ENCODE results near the gene SLITRK6. TPM values are rescaled to one million over a fixed set of nuclear protein-coding genes. Genes with fewer than 3 reads are reported as not detected.

SLITRK6 gene
- total RNA-seq, 6 experiments from 2014 or later, result 0.06 to 1.6 (median 0.31) TPM; not detected in 2

GRCh38 chr13:85812282-85812681 is 13.1 kb upstream of the SLITRK6 start:
- Histone ChIP-seq H3K27me3 (no peaks in the 10 kb centered on the region), H3K27ac (no peak overlapping the region), H3K36me3 (no peaks in the 10 kb centered on the region), H3K9me3 (no peaks in the 10 kb centered on the region), H3K4me1 (no peaks in the 10 kb centered on the region), H3K4me3 (no peak overlapping the region)
- intact Hi-C loops (cut with DNase I), result no loop called here
- 67% methylated on average over 1 of the region's 1 CpG for WGBS (ENCODE audit: insufficient coverage, low coverage, low lambda C conversion rate, missing lambda C conversion rate)
- TF ChIP-seq CTCF (IDR thresholded peaks at IDR 0.05) (no peak), POLR2A (IDR thresholded peaks at IDR 0.05) (no peak)
- DNase-seq (no peak), ATAC-seq (no peak)

GRCh38 chr13:85808811-85809210 is 9.6 kb upstream of the SLITRK6 start:
- WGBS (ENCODE audit: insufficient coverage, low coverage, low lambda C conversion rate, missing lambda C conversion rate), result 16% methylated on average over 1 of the region's 1 CpG
- no peak for ATAC-seq
- H3K4me3 ChIP-seq, result no peak overlapping the region

GRCh38 chr13:85806553-85807175 is 7.4 kb upstream of the SLITRK6 start:
- WGBS (ENCODE audit: insufficient coverage, low coverage, low lambda C conversion rate, missing lambda C conversion rate), result 5% methylated on average over 3 of the region's 3 CpGs
- TF ChIP-seq CTCF (IDR thresholded peaks at IDR 0.05) (peak; percentile 53 to 68 (median 60)), POLR2A (IDR thresholded peaks at IDR 0.05) (no peak)
- H3K27me3 ChIP-seq, result no peaks in the 10 kb centered on the region
- ATAC-seq, result peak; percentile 53 to 70 (median 68)
- H3K27ac ChIP-seq, result no peak overlapping the region
- DNase-seq, result no peak
- no peak overlapping the region for H3K4me3 ChIP-seq
- intact Hi-C loops (cut with DNase I), result loop anchor here in 1 of 2 donors (10.0 kb wide), 1 partner anchor 912 kb away; no protein-coding TSS in a partner anchor
- no peaks in the 10 kb centered on the region for H3K4me1 ChIP-seq
- no peaks in the 10 kb centered on the region for H3K36me3 ChIP-seq
- H3K9me3 ChIP-seq, result no peaks in the 10 kb centered on the region

More at GRCh38 chr13:85808811-85809210, 9.6 kb upstream of the SLITRK6 start:
- Histone ChIP-seq H3K4me1 (no peaks in the 10 kb centered on the region), H3K9me3 (no peaks in the 10 kb centered on the region), H3K27ac (no peak overlapping the region), H3K36me3 (no peaks in the 10 kb centered on the region), H3K27me3 (no peaks in the 10 kb centered on the region)
- intact Hi-C loops (cut with DNase I), result loop anchor here in 1 of 2 donors (10.0 kb wide), 1 partner anchor 914 kb away; no protein-coding TSS in a partner anchor
- TF ChIP-seq POLR2A (IDR thresholded peaks at IDR 0.05), result no peak
- TF ChIP-seq CTCF (IDR thresholded peaks at IDR 0.05), result no peak
- no peak for DNase-seq

- no peaks in the 10 kb centered on the region for H3K4me1 ChIP-seq
- no peaks in the 10 kb centered on the region for H3K36me3 ChIP-seq
- WGBS (ENCODE audit: insufficient coverage, low coverage, low lambda C conversion rate, missing lambda C conversion rate), result 33% methylated on average over 3 of the region's 3 CpGs
- no peak overlapping the region for H3K27ac ChIP-seq
- no peaks in the 10 kb centered on the region for H3K27me3 ChIP-seq
- H3K9me3 ChIP-seq, result no peaks in the 10 kb centered on the region
- TF ChIP-seq CTCF (IDR thresholded peaks at IDR 0.05), result no peak
- TF ChIP-seq POLR2A (IDR thresholded peaks at IDR 0.05), result no peak
- intact Hi-C loops (cut with DNase I), result no loop called here
- DNase-seq (no peak), ATAC-seq (no peak)
- no peak overlapping the region for H3K4me3 ChIP-seq
These were observed 663 bp downstream of the SLITRK6 start for GRCh38 chr13:85798556-85798955.

All from right lobe of liver (tissue), 6 donors.